Hepatic stellate cell (primary cell): Measurements from ENCODE around the gene EBF4.
"Not testable (repeated sequence)": the region's sequence is repeated elsewhere in the genome, so short reads cannot be mapped to it uniquely, and the experiment has no call there.

Source experiments
- DNase-seq: peaks from one replicate; pipeline ENCODE4 v3.0.0; 2011; ENCODE audit warnings: low spot score

EBF4 gene

DNA sequence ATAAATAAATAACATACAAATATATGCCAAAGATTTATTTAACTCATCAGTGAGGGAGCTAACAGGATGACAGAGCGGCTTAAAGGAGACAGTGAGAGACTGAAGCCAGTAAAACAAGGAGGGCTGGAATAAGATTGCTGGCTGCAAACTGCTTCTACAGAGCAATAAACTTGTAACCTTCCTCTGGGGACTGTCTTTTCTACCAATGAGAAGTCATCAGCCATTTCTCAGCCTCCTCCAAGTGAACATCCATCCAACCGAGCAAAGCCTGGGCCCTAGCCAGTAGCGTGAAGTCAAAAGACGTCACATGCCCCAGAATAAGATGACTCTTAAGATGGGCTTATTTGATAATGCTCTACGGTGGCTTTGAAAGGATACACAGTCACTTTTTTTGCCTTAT is 65.4 kb downstream of the EBF4 start:
- no peak for DNase-seq

DNA sequence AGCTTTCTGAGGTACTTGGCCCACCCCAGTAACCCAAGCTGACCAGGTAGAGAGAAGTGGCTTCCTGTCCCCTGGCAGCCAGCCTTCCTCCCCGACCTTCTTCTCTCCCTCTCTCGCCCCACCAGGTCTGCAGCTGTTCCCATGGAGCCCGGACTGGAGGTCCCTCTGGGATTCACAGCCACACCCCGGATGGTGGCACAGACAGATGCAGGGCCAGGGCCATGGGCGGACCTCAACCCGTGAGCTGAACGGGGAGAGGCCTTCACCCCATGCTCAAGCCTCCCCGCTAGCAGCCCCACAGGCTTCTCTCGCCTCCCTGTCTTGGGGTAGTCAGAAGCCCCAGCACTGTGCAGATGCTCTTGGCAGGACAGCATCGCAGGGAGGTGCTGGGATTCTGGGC is 66.6 kb downstream of the EBF4 start:
- no peak for DNase-seq

DNA sequence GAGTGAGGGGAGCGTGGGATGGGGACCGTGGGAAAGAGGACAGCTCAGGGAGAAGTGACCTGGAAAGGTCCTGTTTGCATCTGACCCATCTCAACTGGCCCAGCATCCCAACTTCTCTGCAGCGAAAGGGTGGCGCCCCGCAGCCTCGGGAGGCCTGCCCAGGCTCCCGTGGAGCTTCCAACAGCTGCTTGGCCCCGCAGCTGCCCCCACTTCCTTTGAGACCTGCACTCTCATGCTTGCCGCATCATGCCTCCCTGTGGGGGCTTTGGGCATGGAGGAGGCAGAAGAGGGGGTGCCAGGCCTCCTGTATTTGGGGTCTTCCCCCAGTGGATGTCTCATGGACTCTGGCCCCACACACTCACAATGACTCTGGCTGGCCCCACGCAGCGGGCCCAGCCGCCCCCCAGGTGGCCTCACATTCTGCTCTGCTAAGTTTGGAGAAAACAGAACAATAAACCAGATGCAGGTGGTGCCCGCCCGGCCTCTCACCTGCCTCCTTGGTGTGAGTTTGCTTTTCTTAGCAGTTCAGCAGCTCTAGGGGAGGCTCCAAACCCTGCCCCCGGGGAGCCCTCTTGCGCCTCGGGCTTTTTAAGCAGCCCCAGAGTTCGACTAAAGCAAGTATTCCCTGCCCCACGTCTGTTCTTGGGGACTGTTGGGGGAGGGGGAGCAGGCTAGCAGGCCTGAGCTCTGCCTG is 67.2 kb downstream of the EBF4 start:
- no peak for DNase-seq

DNA sequence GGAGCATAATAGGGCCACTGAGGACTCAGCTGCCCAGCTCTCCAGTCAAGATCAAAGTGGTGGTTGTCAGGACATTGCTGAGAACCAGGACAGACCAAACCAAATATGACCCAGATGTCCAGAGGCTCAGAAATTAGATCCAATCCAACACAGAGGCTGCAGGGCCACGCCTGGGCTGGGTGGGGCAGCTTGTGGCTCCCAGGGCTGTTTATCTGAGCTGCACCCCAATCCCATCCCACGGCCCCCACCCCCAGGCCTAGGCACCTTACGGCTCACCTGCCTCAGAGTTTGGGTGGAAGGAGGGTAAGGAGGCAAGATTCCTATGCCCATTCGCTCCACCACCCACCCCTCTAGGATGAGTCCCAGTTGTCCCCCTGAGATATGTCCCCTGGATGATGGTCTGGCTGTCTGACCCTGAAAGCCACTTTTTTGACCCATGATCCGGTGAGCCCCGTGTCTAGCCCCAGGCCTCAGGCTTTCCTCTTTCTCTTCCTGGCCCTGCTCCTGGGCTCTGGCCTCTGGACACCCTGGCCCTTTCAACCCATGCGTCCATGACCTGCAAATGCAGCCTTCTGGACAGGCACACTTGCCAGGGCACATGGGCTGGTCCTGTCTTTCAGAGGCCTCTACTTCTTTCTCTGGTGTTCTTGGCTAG is 67.8 kb downstream of the EBF4 start:
- no peak for DNase-seq

DNA sequence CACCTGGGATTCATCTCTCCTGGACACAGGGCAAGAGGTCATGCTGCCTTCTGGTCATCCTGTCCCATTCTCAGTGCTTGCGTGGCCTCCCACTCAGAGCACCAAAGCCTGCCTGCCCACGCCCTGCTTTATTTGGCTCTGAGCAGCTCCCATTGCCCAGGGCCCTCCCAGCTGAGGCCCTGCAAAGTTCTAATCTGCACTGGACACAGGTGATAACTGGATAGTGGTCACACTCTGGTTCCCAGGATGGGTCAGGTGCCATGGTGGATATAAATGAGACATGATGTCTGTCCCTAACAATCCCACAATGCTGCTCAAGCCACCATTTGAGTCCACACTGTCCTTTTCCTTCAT is 68.3 kb downstream of the EBF4 start:
- no peak for DNase-seq

DNA sequence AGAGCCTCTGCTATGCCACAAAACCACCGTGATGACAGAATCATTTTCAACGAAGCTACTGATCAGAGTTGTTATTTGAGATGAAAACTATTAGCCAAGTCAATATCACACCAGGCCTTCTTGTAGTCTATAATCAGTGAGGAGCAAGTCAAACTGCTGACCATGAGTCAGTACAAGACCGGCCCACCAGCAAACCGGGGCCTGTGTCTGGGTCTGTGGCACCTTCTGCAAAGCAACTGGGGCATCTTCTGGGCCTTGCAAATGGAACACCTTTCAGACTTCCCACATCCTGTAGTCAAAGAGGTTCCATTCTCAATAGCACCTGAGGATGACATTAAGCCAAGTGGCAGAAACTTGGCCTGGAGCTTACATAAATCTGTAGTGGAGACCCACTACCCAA is 69.3 kb downstream of the EBF4 start:
- no peak for DNase-seq

DNA sequence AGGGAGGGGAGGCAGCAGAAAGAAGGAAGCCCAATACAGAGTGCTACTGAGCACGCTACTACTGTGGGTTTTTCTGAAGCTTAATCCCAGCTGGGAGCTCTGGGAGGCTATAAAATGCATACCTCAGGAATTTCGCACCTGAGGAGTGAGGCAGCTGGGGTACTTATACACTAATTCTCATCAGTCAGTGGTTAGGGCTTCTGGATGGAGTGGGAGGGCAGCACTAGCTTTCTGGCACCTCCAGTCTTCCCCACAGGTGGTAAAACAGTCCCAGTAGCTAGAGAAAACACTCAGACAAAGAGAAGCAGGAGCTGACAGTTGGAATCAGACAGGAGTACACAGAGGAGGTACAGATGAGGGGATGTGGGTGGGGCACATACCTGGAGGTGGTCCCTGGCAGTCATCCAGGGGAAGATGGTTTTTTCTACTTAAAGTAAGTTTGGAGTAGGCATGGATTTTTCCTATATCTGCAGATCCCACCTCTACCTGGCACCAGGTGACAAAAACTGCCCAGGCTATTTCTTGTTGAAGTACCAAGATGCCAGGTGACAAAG is 70.1 kb downstream of the EBF4 start:
- no peak for DNase-seq

DNA sequence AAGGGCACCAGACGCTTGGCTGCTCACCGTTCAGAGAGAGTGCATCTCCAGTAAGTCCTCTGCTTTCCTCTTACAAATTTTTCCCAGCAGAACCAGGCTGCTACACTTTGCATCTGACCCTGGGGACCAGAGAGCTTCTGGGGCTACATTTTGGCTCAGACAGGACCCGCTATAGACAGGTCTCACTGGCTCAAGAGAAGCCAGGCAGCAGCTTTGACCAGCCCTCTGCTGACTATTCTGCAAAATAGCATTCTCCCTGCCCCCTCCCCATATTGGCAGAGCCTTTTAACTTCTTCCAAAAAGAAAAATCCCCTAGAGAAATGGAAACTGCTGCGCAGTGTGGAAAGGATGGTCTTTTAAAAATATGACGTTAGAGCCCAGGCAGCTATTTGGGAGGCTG is 70.6 kb downstream of the EBF4 start:
- no peak for DNase-seq

DNA sequence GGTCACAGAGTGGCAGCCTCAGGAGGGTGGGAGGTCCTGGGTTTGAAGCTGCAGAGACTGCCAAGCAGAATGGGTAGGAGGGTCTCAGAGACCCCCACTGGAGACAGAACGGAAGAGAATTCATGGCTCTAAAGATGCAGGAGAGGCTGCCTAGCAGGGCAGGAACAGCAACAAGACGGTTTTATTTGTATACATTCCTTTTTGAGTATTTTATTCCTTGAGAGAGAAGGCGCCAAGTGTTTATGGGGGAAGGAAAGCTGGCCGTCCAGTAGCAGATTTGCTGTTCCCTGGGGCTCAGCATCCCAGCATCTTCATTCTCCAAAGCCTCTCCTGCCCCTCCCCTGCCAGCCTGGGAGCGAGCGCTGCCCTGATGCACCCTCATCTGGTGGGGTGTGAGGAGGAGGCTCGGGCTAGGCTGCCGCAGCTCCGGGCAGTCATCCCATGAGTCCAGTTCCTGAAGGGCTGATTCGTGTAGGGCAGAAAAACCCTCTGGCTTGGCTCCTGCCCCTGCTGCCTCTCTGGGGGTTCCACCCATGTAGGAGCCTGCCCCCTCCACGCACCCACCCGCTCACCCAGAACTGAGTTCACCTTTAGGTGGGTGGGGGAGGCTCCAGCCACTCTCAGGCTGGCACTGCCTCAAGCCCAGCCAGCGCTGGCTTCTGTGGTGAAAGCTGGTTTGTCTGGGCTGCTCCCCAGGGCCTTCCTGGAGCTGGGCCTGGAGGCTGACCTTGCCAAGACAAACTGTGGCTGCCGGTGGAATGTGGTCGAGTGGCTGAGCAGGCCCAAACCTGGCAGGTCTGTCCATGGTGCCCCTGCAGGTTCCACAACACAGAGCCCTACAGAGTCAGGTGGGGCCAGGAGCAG is 75.4 kb downstream of the EBF4 start:
- DNase-seq, result peak; percentile 75

DNA sequence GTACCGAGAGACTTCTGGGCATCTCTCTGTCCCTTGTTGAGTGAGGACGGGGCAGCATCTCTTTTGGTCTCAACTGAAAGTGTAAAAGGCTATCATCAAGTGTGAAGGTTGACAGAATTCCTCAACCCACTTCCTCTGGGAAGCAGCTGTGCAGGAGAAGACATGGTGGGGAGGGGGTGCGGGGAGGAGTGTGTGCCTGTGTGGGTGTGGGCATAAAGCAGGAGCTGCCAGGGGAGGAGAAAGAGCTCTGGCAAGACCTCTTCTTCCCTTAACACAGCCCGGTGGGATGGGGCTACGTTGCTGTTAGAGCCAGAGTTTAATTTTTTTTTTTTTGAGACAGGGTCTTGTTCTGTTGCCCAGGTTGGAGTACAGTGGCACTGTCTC is 76.0 kb downstream of the EBF4 start:
- no peak for DNase-seq

DNA sequence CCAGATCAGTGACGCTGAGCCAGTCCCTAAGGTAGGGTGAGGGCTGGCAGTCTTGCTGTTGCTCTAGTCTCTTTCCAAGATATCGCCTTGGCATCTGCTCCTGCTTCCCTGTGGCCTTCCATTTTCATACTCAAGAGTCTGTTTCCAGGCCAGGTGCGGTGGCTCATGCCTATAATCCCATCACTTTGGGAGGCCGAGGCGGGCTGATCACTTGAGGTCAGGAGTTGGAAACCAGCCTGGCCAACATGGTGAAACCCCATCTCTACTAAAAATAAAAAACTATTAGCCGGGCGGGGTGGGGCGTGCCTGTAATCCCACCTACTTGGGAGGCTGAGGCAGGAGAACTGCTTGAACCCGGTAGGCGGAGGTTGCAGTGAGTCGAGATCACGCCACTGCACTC is 77.5 kb downstream of the EBF4 start:
- DNase-seq, result not testable (repeated sequence)

DNA sequence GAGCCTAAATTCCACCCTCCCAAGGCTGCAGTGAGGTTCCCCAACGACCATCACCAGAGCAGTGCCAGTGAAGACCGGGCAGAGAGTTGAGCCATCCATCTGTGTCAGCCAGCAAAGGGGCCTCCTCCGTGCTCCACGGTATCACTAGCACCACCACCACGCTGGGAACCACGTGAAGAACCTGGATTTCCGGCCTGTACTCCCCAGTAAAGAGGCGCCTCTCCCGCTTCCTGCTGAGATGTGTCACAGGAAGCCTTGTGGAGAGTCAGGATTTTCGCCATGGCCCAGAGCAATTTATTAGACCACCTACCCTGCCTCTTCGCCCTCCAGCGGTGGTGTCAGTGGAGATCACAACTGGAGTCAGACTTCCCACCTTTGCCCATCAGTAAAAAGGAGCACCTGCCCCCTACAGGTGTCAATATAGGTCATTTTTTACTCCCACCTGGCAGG is 79.1 kb downstream of the EBF4 start:
- no peak for DNase-seq

DNA sequence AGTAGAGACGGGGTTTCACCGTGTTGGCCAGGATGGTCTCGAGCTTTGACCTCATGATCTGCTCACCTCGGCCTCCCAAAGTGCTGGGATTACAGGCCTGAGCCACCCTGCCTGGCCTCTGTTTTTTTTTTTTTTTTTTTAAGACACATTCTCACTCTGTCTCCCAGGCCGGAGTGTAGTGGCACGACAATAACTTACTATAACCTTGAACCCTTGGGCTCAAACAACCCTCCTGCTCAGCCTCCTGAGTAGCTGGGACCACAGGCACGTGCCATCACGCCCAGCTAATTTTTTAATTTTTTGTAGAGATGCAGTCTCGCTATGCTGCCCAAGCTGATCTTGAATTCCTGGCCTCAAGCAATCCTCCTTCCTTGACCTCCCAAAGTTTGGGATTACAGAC is 81.2 kb downstream of the EBF4 start:
- DNase-seq, result no peak

DNA sequence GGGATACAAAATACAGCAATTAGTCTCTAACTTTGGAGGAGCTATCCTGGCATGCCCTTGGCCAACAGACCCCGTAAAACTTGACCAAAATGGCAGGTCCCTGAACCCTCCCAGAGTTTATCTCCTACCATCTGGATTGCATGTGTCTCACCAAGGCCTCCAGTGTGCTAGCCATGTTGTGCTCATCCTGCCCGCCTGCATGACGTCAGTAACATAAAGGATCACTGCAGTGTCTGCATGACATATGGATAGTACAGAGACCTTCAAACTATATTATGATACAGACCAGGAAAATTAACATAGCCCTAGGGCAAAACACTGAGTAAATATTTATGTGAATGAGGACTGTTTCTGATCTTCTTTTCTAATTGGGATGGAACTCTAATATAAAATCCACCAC is 82.6 kb downstream of the EBF4 start:
- DNase-seq, result no peak

DNA sequence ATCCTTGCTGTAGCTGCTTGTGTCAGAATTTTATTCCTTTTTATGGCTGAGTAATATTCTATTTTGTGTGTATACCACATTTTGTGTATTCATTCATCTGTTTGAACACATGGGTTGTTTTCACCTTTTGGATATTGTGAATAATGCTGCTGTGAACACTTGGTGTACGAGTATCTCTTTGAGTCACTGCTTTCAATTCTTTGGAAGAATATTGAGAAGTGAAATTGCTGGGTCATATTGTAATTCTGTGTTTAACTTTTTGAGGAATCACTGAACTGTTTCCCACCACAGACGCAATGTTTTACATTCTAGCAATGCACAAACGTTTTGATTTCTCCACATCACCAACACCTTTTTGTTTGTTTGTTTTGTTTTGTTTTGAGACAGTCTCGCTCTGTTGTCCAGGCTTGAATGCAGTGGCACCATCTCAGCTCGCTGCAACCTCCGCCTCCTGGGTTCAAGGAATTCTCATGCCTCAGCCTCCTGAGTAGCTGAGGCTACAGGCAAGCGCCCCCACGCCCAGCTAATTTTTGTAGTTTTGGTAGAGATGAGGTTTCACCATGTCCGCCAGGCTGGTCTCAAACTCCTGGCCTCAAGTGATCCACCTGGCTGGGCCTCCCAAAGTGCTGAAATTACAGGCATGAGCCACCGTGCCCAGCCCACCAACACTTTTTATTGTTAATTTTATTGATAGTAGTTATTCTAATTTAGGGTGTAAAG is 86.2 kb downstream of the EBF4 start:
- DNase-seq, result no peak

DNA sequence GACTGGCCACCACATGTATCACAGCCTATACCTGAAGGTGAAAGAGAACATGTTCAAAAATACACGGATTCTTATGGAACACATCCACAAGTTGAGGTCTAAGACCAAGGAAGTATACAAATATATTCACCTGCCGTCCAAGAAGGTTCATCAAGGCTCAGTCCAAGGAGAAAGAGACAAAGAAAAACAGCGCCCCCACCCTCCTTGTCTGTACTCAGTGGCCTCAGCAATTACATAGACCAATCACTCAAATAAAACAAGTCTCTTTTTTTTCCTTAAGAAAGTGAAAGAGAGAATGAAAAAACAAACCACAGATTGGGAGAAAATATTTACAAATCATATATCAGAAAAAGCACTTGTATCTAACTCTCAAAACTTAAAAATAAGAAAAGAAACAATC is 88.4 kb downstream of the EBF4 start:
- DNase-seq, result no peak

DNA sequence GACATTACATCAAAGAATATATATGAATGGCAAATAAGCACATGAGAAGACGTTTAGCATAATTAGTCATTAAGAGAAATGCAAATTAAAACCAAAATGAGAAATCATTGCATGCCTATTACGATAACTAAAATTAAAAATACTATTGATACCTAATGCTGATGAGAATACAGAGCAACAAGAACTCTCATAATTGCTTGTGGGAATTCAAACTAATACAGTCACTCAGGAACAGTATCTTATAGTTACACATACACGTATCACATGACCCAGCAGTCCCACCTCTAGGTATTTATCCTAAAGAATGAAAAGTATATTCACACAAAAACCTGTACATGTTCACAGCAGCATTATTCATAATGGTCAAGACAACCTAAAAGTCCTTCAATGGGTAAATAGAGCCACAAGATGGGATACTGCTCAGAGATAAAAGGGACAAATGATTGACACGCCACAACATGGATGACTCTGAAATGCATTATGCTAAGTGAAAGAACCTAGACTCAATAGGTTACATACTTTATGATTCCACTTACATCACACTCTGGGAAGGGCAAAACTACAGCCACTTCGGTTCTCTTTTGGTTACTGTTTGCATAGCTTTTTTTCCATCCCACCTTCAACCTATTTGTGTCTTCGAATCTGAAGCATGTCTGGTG is 91.5 kb downstream of the EBF4 start:
- DNase-seq, result no peak

DNA sequence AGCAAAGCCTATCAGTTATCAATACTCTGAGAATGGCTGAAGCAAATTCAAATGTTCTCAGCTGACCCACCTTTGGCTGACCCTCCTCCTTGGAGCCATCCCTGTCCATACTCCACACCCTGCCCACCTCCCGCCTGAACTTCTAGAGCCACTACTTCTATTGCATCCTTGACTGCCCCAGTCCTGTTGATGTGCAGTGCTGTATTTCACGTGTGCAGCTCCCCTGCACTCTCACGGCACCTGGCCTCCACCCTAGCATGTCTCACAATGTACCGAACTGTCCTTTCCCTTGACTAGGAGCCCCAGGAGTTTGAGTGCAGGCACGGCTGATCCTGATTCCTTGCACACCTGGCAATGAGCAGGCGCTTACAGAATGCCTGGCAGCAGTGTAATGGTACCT is 100.9 kb downstream of the EBF4 start:
- DNase-seq, result no peak

DNA sequence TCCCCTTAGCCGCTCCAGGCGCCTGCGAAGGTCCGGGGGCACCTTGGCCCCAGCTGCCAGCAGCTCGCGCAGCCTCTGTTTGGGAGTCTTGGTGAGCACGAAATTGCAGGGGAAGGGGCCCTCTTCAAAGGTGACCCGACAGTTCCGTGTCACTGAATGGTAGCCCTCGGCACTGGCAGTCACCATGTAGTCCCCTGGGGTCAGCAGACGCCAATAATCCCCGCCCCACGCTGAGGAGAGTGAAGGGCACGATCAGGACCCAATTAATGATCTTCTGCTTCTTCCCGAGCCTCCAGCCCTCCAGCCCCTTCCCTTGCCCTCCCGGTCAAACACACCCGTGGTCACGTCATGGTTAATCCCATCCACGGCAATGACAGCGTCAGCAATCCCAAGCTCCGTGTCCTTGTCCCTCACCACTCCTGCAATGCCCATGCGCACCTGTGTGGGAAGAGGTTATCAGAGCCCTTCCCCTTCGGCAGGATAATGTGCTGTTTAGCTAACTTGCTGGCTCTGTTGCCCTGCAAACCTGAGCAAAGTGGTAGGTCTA is 101.7 kb downstream of the EBF4 start:
- DNase-seq, result no peak

DNA sequence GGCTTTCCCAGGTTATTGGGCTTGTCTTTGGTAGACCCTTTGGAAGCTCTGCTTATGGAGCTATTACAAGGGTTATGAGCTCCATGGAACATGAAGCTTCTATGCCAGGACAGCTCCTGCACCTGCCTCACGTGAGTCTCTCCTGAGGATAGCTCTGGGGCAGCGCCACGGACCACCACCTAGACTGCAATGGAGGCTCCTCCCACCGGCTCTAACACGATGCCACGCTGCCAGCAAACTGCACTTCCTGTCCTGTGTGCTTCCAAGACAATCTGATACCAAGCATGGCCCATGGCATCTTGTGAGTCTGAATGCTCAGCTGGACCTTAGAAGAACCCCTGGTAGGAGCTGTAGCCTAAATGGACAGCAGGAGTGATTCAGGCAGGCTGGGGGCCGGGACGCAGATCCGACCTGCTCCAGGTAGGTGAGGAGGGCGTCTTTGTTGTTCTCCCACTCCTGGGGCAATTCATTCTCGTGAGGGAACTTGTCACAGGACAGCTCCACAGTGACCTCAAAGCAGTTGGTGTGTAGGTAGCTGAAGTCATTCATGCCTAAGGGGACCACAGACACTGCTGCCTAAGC is 102.4 kb downstream of the EBF4 start:
- DNase-seq, result no peak

DNA sequence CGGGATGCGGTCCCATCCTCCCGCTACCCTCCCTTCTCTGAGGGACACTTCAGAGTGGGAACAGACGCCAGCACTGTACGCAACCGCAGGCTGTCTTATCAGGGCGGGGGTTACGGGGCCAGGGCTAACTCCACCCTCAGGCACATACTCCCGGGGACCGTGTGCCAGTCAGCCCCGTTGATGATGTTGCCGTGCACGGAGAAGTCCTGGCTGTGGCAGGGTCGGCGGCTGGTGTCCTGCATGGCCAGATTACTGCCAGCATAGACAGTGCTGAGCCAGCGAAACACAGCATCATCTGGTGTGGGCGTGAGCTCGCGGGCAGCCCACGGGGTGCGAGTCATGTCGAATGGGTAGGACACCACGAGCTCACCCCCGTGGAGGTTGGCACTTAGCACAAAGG is 102.9 kb downstream of the EBF4 start:
- DNase-seq, result no peak
